ENCODE data around the gene PRKN. TPM values are rescaled to one million over a fixed set of nuclear protein-coding genes. Genes with fewer than 3 reads are reported as not detected.

The PRKN gene
- total RNA-seq, 1 experiment from 2014 or later, result 2.0 TPM

DNA sequence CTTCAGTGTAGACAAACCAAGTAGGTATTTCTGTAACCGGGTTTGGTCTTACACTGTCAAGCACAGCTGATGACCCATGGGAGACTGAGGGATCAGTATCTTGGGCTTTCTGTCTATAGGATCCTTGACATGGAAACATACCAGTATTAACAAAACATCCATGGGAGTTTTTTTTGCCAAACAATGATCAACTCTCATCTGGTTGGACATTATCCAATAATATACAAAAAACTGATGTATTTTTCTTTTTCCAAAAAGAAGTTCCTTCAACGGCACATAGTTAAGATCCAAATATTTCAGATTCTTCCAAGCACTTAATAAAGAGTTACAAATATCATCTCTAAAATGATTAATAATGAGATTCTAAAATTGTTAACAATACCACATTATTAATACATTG, 459.9 kb downstream of the PRKN start:
- Mint-ChIP-seq H3K4me3 (no peak overlapping the region), H3K27me3 (ENCODE audit: low read depth) (no peaks in the 10 kb centered on the region), H3K4me1 (peaks cover 9 to 11% of the 10 kb centered on the region in 2 experiments), H3K9me3 (no peaks in the 10 kb centered on the region), H3K36me3 (ENCODE audit: insufficient read depth in 1 of 3, low read depth in 3 of 3) (no peaks in the 10 kb centered on the region), H3K27ac (no peak overlapping the region)
- Histone ChIP-seq H3K27me3 (ENCODE audit: insufficient read depth, low read length) (no peaks in the 10 kb centered on the region), H2BK120ac (ENCODE audit: low read depth, low read length, poor library complexity, severe bottlenecking) (no peak overlapping the region), H3K27ac (ENCODE audit: insufficient read length, low read depth, low read length) (no peak overlapping the region), H2BK15ac (ENCODE audit: low read depth, low read length) (no peak overlapping the region), H3K79me1 (ENCODE audit: insufficient read depth, low read depth, low read length, poor library complexity, severe bottlenecking) (no peaks in the 10 kb centered on the region), H2BK5ac (ENCODE audit: insufficient read length, low read length) (no peak overlapping the region), H3K79me2 (ENCODE audit: insufficient read depth, low read length) (no peaks in the 10 kb centered on the region), H3K9ac (ENCODE audit: extremely low read depth, insufficient read length, low read length) (no peak overlapping the region), H2BK12ac (ENCODE audit: insufficient read length, low read depth, low read length) (no peak overlapping the region), H3K4ac (ENCODE audit: low read depth, low read length) (no peak overlapping the region), H3K9me3 (ENCODE audit: control insufficient read depth, low read depth, low read length) (no peaks in the 10 kb centered on the region), H3T11ph (ENCODE audit: low read length) (no peak overlapping the region), H3K4me2 (ENCODE audit: insufficient read depth, insufficient read length, low read length) (no peak overlapping the region), H3K14ac (ENCODE audit: insufficient read depth, low read length) (no peak overlapping the region), H3K23me2 (ENCODE audit: insufficient read length, low read depth, low read length, poor library complexity, severe bottlenecking) (no peaks in the 10 kb centered on the region), H4K20me1 (ENCODE audit: control insufficient read depth, insufficient read depth, insufficient read length) (no peaks in the 10 kb centered on the region), H2AK5ac (ENCODE audit: insufficient read length, low read length) (no peak overlapping the region), H2BK20ac (ENCODE audit: low read depth, low read length, poor library complexity, severe bottlenecking) (no peak overlapping the region), H3K23ac (ENCODE audit: insufficient read length, low read depth, low read length) (no peak overlapping the region), H3K18ac (ENCODE audit: insufficient read length, low read depth, low read length) (no peak overlapping the region), H4K8ac (replicated peaks; ENCODE audit: insufficient read length, low read depth, low read length) (no peak overlapping the region), H2AFZ (ENCODE audit: low read length) (no peak overlapping the region), H4K5ac (ENCODE audit: insufficient read length, low read depth, low read length) (no peak overlapping the region), H3K4me1 (ENCODE audit: insufficient read depth, low read length) (no peaks in the 10 kb centered on the region), H3K56ac (ENCODE audit: insufficient read length, low read depth, low read length) (no peak overlapping the region), H4K91ac (ENCODE audit: insufficient read length, low read depth, low read length) (no peak overlapping the region)
- no peak for DNase-seq
- TF ChIP-seq, protein P1, sequence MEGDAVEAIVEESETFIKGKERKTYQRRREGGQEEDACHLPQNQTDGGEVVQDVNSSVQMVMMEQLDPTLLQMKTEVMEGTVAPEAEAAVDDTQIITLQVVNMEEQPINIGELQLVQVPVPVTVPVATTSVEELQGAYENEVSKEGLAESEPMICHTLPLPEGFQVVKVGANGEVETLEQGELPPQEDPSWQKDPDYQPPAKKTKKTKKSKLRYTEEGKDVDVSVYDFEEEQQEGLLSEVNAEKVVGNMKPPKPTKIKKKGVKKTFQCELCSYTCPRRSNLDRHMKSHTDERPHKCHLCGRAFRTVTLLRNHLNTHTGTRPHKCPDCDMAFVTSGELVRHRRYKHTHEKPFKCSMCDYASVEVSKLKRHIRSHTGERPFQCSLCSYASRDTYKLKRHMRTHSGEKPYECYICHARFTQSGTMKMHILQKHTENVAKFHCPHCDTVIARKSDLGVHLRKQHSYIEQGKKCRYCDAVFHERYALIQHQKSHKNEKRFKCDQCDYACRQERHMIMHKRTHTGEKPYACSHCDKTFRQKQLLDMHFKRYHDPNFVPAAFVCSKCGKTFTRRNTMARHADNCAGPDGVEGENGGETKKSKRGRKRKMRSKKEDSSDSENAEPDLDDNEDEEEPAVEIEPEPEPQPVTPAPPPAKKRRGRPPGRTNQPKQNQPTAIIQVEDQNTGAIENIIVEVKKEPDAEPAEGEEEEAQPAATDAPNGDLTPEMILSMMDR (conservative IDR thresholded peaks at IDR 0.05), result no peak
- no CpG with 5 or more reads among the region's 2 CpGs for WGBS (ENCODE audit: extremely low coverage, insufficient read length, low lambda C conversion rate)
